ENCODE measurements around the gene COL18A1. TPM values are rescaled to one million over a fixed set of nuclear protein-coding genes. Genes with fewer than 3 reads are reported as not detected.

The COL18A1 gene
- total RNA-seq, 1 experiment from 2014 or later, result 838 TPM

GRCh38 chr21:45477176-45478114 is 72.5 kb downstream of the COL18A1 start:
- in situ Hi-C loops (cut with HindIII; ENCODE audit: low pct_unique_long_range_greater_than_20kb, low sequenced_read_pairs), result no loop called here
- no peak for DNase-seq (ENCODE audit: low read depth)

DNA sequence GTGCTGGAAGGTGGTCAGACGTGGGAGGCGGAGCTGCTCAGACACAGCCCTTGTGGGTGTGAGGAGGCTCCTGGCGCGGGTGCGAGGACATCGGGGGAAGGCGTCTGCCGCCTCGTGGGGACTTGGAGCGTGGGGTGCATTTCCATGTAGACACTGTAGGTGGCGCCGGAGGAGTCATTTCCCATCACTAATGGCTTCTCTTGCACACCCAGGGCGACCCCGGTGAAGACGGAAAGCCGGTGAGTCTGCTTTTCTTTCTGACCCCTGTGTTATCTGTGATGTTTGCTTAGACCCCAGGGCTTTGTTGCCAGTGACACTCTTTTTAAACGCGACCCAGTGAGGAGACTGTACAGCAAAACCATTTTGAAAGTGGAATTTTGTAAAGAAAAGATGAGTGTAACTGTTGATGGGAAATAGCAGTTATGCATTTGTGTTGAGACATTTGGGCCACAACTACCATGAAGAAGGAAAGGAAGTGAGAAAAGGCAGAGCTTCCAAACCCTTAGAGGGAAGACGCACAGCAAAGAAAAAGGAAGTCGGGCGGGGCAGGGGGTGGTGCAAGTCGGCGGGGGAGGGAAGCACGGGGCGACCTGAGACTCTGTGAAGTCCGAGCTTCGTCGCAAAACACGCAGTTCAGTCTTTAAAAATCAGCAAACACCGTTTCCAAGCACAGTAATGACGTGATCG is 73.3 kb downstream of the COL18A1 start:
- DNase-seq (ENCODE audit: low read depth), result no peak
- in situ Hi-C loops (cut with HindIII; ENCODE audit: low pct_unique_long_range_greater_than_20kb, low sequenced_read_pairs), result no loop called here

- DNase-seq (ENCODE audit: low read depth), result no peak
- in situ Hi-C loops (cut with HindIII; ENCODE audit: low pct_unique_long_range_greater_than_20kb, low sequenced_read_pairs), result no loop called here
Measured at GRCh38 chr21:45478816-45479669, 74.1 kb downstream of the COL18A1 start.

DNA sequence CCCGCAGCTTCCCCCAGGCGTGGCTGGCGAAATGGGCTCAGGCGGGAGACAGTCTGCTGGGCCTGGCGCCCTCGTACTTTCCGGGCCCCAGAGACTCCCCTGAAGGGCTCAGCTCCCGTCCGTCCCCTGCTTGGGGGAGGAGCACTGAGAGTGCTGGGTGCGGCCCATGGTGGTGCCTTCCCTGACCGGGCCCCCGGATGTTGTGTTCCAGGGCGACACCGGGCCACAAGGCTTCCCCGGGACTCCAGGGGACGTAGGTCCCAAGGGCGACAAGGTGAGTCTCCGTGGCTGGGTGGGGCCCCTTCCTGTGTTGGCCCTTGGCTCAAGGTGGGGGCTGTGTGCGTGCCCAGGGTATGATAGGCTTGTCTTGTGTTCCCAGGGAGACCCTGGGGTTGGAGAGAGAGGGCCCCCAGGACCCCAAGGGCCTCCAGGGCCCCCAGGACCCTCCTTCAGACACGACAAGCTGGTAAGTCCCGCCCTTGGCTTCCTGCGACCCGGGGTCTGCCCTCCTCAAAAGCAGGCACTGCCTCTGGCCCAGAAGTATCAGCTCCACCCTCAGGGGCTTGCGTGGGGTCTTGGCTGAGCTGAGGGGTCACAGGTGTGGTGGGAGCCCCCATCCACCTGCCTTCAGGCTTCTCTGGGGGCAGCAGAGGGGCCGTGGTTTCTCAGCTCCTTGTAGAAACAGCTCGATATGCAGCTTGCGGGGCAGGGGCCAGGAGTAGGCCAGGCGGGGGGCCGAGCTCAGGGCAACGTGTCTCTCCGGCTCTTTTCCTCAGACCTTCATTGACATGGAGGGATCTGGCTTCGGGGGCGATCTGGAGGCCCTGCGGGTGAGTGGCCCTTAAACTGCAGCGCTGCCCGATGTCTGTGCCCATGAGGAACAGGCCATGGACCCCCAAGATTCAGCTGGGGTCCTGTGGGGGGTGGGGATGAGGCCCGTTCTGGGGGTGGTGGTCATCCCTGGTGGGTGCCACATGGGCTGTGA is 75.0 kb downstream of the COL18A1 start:
- DNase-seq (ENCODE audit: low read depth), result no peak

GRCh38 chr21:45480701-45481500 is 75.9 kb downstream of the COL18A1 start:
- no peak for DNase-seq (ENCODE audit: low read depth)
- in situ Hi-C loops (cut with HindIII; ENCODE audit: low pct_unique_long_range_greater_than_20kb, low sequenced_read_pairs), result no loop called here

More for the DNA sequence above, 75.0 kb downstream of the COL18A1 start:
- in situ Hi-C loops (cut with HindIII; ENCODE audit: low pct_unique_long_range_greater_than_20kb, low sequenced_read_pairs), result no loop called here

DNA sequence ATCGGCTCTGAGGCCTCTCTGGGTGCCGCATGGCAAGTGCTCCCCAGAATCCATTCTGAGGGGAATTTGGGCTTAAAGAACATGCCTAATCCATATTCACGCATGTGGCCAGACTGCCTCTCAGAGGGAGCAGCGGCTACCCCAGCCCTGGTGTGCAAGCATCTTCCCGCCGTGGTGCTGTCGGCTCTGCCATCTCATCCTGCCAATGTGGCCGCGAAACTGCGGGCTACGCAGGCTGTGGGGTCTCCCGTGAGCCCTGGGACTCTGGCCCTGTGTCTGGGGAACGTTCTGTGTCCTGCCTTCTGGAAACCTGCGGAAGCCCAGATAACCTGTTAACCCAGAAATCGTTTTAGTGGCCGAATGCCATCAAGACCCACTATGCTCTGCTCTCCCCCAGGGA is 76.6 kb downstream of the COL18A1 start:
- in situ Hi-C loops (cut with HindIII; ENCODE audit: low pct_unique_long_range_greater_than_20kb, low sequenced_read_pairs), result no loop called here
- no peak for DNase-seq (ENCODE audit: low read depth)

- no peak for DNase-seq (ENCODE audit: low read depth)
- in situ Hi-C loops (cut with HindIII; ENCODE audit: low pct_unique_long_range_greater_than_20kb, low sequenced_read_pairs), result no loop called here
Measured at GRCh38 chr21:45481977-45482898, 77.3 kb downstream of the COL18A1 start.

DNA sequence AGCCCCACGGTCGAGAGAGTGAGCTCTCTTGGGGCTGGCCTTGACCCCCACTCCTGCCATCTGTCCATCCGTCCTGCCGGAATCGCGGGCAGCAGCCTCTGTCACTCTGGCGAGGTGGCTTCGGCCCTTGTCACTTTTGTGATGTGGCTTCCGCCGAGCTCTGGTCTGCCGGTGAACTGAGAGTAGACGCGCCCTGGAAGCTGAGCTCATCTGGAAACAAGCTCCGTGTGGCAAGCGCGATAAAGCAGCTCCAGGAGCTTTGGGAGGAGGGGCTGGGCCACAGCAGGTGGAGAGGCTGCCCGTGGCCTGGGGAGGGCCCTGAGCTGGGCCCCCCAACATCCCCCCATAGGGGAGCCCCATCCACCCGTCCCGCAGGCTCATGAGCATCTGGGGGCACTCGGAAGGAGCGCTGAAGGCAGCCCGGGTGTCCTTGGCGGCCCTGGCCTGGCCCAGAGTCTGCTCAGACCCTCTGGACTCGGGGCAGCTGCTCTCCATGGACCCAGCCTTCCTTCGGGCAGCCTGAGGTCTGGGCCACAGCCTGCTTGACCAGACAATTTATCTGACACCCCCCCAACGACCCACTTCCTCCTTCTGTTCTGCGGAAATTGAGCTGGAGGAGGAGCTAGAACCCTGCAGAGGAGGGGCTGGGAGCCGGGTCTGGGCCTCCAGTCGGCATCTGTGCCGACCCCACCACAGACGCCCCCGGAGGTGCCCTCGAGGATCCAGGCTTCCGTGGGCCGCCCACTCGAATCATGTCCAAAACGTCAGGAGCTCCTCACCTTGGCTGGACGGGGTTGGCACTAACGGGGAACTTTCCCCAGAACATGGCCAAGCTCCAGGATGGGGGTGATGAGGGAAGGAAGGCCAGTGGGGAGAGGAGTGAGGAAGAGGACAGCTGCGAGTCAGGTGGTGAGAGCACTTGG is 78.2 kb downstream of the COL18A1 start:
- DNase-seq (ENCODE audit: low read depth), result no peak
- in situ Hi-C loops (cut with HindIII; ENCODE audit: low pct_unique_long_range_greater_than_20kb, low sequenced_read_pairs), result no loop called here

- DNase-seq (ENCODE audit: low read depth), result no peak
- in situ Hi-C loops (cut with HindIII; ENCODE audit: low pct_unique_long_range_greater_than_20kb, low sequenced_read_pairs), result no loop called here
Measured at GRCh38 chr21:45484318-45484717, 79.4 kb downstream of the COL18A1 start.

GRCh38 chr21:45485686-45486442 is 80.9 kb downstream of the COL18A1 start:
- in situ Hi-C loops (cut with HindIII; ENCODE audit: low pct_unique_long_range_greater_than_20kb, low sequenced_read_pairs), result no loop called here
- DNase-seq (ENCODE audit: low read depth), result no peak

DNA sequence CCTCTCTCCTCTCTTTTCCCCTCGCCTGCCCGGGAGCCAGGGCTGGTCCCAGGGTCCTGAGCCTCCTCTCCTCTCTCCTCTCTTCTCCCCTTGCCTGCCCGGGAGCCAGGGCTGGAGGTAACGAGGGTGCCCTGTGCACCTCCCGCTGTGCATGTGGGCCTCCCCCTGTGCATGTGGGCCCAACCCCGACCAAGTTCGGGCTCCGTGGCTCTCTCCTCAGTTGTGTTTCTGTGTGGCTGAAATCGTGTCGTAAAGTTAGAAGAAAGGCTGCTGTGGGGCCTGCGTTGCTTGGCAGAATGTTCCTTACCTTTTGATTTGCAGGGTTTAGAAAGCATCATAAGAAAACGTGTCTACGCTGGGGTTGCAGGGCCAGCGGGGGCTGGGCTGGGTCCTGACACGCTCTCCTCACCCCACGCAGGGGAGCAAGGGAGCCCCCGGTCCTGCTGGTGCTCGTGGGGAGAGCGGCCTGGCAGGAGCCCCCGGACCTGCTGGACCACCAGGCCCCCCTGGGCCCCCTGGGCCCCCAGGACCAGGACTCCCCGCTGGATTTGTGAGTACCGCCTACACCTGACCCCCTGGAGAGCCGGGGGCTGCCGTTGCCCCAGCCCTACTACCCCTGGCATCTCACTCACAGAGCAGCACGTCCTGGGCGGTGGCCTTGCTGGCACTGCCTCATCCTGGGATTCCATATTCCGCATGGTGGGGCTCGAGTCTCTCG is 81.6 kb downstream of the COL18A1 start:
- no peak for DNase-seq (ENCODE audit: low read depth)
- in situ Hi-C loops (cut with HindIII; ENCODE audit: low pct_unique_long_range_greater_than_20kb, low sequenced_read_pairs), result no loop called here

DNA sequence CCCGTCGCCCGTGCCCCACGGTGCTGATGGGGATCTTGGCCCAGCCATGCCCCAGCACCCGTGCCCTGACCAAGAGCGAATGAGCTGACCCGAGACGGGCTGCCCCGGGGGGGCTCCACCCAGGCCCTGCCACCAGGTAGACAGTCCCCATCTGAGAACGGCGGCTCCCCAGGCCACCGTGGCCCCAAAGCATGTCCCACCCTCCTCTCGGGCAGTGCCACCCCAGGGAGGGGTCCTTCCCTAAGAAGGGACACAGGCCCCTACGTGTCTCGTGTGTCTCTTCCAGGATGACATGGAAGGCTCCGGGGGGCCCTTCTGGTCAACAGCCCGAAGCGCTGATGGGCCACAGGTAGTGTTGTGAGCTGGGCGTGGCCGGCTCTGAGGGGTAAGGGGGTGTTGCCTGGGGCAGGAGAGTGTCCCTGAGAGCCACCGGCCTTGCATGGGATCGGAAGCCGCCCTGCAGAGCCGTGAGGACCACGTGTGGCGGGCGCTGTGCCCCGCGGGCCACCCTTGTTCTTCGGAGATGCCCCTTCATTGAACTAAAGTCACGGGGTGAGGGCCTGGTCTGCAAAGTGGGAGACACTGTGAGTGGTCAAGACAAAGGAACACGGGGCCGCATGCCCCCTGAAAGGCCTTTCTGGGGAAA is 82.3 kb downstream of the COL18A1 start:
- no peak for DNase-seq (ENCODE audit: low read depth)

GRCh38 chr21:45487891-45488600 is 83.1 kb downstream of the COL18A1 start:
- in situ Hi-C loops (cut with HindIII; ENCODE audit: low pct_unique_long_range_greater_than_20kb, low sequenced_read_pairs), result no loop called here
- no peak for DNase-seq (ENCODE audit: low read depth)

More for the DNA sequence above, 82.3 kb downstream of the COL18A1 start:
- in situ Hi-C loops (cut with HindIII; ENCODE audit: low pct_unique_long_range_greater_than_20kb, low sequenced_read_pairs), result no loop called here

Measured in Caki2 (cell line).